NCI-H1694 treated with DMSO at 0.1 percent for 48 hours (cell line): ENCODE data around the gene SLC27A6.
A peak's percentile ranks its signal among the peaks of the same experiment; 100 is the strongest.
"Not testable (repeated sequence)": the region's sequence is repeated elsewhere in the genome, so short reads cannot be mapped to it uniquely, and the experiment has no call there.

Experiments
- DNase-seq: peaks from one replicate; lab custom pipeline; 2025; lab: John Stamatoyannopoulos, UW

SLC27A6 gene

DNA sequence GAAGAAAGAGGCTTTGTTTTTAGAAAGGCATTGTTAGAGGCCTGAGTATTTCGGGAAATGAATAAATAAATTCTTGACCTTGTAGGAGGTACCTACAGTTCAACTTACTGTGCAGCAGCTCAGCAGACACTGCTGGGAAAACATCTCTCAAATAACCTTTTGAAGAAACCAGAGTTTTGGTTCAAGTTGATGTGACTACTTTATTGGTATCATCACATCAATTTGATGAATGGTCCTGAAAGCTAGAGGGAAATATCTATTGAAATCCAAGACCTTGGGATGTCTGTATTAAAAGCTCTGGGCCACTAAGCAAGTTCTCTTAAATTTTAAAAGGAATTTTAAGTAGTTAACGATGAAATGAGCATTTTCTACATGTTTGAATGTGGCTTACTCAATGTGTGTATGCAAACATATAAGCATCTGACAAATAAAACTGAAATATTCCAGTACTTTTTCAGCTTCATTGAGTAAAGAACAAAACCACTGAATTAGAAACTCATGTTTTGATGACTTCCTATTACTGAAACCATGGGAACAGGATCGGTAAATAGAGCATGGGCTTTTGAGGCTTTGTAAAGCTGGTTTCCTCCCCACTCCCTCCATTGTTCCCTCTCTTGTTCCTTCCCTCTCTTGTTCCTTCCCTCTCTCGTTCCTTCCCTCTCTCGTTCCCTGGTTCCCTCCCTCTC is 36.7 kb downstream of the SLC27A6 start:
- DNase-seq = no peak

DNA sequence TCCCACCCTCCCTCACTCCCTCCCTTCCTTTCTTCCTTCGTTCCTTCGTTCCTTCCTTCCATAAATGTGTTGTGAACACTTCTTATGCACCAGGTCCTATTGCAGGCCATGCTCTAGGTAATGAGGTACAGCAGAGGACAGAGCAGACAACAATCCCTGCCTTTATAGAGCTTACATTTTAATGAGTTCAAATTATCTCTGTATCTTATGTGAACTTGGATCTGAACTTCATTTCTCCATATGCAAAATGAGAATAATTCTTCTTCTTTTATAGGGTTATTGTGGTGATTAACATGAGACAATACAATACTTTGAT is 37.2 kb downstream of the SLC27A6 start:
- DNase-seq = no peak

DNA sequence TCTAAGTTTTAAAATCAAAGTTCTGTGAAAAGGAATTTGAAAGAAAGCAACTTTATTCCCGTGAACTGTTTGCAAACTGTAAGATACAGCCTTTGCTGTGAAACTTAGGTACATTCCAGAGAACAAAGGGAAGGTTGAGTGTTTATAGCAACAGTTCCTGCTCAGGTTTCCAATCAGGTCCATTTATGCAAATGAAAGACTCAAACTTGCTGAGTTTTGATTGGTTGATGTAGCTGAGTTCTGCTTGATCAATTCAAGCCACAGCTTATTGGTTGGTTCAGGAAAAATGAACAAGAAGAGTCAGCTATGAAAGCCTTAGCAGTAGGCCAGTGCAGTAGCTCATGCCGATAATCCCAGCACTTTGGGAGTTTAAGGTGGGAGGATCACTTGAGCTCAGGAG is 37.9 kb downstream of the SLC27A6 start:
- no peak for DNase-seq

DNA sequence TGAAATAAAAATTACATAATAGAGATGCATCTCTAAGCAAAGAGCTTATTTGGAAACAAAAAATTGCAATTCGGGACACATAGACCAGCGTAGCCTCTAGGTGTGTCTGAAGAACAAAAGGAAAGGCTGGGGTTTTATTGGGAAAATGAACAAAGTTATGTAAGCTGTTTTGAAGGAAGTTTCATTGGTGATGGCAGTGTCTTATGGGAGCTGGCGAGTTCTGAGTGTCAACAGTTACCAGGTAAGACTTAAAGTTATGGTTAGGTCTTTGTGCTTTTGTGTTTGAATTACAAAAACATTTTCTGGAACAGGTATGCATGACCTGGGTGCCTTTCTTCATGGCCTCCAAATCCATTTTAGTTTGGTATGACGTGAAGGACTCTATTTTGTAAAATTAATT is 48.9 kb downstream of the SLC27A6 start:
- no peak for DNase-seq

DNA sequence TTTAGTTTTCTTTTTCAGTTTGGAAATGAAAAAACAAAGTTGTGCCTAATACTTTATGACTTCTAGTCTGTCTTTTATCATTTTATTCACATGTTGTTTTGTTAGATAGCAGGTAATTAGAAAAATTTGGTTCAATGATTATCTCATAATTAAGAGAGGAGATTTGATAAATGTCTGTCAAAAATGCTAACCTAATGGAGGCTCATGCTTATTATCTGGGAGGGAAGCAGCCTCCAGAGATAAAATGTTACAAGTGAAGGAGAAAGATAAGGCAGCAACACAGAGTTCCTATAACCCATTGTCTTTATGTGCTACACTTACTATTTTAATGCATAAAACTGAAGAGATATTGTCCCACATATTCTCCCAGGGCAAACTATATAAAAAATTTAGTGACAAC is 53.5 kb downstream of the SLC27A6 start:
- no peak for DNase-seq

DNA sequence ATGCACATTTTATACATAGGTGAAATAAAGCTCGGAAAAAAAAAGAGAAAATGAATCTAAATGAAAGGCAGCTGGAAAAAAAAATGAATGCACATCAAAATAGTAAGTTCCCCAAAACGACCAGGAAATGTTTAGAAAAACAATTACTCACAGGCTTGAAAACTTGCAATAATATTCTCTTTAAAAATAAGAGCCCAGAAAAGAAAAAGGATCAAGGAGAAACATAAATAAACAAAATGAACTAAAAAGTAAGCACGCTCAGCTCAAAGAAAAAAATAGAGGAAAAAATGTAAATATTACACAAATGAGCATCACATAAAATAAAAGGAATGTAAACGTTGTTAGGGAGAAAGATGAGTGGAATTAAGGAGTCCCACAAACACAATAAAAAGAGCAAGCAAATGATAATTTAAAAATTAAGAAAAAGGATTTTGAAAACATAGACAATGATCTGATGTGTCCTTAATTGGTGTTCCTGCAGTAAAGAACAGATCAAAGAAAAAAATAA is 54.2 kb downstream of the SLC27A6 start:
- no peak for DNase-seq

DNA sequence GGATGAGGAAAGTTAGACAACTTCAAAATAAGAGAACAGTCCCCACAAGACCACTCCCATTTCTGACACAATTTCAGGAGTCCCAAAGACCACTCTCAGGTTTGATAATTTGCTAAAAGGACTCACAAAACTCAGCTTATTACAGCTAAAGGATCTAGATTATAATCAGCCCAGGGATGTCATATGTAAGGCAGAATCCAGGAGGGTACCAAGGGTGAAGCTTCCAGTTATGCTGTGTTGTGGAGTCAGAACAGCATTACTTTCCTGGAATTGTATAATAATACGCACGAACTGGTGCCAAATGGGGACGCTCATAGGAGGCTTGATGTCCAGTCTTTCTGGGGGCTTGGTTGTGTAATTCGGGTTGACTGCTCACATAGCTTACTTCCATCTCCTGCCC is 55.4 kb downstream of the SLC27A6 start:
- no peak for DNase-seq

DNA sequence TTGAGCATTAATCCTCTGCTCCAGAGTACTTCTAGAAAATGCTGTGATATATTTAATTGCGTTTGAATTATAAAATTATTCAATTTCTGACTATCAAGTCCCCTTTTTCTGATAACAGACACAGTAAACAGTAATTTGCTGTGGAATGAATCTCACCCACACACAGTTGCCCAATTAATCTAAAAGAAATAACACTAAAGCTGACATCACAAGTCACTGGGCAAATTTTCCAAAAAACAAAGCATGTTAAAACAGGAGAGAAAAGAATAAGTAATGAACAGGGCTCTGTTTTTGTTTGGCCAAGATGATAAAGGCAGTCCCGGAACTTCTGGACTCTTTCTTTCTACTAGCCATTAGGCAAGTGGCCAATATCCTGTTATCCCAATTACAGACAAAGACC is 56.5 kb downstream of the SLC27A6 start:
- no peak for DNase-seq

DNA sequence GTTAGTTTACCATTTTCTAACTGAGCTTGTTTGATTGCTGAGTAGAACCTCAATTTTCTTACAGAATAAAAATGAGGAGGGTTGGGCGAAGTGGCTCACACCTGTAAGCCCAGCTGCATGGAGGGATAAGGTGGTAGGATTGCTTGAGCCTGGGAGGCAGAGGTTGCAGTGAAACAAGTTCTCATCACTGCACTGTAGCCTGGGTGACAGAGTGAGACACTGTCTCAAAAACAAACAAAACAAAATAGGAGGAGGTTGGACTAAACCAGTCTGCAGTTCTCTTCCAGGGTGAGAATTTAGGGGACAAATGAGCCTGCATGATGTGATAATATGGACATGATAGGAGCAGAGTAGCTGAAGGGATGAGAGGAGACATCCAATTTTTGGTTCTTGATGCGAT is 57.3 kb downstream of the SLC27A6 start:
- DNase-seq = no peak

DNA sequence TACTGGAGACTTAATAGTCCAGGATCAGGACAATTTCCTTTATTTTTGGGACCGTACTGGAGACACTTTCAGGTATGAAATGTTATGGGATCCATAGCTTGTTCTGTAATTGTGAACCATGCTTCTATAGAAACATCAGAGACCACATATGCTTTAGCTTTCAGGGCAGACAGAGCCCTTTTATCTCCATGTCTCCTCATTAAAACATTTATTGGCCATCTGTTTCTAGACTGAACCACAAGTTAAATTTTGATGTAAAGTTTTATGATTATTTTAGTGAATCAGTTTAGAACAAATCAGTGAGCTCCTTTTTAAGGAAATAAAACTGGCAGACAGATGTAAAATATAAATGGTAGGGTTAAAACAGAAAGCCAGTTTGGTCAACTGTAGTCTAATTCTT is 62.0 kb downstream of the SLC27A6 start:
- DNase-seq = peak; percentile 25

DNA sequence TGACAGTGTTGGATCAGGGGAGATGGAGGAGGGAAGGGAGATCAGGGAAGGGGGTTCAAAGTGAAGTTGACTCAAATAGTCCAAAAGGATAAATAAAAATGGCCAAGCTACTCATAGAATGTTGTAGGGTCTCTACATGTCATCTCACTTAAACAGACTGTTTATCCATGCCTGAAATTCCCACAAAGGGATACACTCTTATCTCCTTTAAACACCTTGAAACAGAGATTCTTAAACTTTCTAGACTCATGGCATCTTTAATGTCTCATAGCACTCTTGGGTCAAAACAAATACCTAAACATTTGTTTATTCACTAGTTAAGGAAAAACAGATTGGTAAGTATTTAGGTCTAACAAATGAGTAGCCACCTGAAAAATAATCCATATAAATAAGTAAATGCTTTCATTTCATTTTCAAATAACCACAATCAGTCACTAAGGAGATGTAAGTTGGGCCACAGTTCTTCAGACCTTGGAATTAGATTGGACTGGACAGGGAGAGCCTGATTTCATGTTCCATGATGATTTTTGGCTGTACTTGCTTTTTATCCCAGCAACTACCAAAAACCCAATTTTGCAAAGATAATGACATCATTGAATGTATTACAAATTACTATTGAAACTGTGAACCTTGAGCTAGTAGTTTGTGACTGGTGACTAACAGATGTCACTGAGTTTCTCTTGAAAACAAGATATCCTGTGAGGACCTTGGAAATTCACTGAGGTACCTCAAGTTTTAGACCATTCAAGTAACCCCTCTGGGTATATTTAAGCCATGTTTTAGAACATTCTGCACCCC is 66.8 kb downstream of the SLC27A6 start:
- no peak for DNase-seq

DNA sequence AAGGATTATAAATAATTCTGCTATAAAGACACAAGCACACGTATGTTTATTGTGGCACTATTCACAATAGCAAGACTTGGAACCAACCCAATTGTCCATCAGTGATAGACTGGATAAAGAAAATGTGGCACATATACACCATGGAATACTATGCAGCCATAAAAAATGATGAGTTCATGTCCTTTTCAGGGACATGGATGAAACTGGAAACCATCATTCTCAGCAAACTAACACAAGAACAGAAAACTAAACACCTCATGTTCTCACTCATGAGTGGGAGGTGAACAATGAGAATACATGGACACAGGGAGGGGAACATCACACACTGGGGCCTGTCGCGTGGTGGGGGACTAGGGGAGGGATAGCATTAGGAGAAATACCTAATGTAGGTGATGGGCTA is 71.0 kb downstream of the SLC27A6 start:
- not testable (repeated sequence) for DNase-seq

DNA sequence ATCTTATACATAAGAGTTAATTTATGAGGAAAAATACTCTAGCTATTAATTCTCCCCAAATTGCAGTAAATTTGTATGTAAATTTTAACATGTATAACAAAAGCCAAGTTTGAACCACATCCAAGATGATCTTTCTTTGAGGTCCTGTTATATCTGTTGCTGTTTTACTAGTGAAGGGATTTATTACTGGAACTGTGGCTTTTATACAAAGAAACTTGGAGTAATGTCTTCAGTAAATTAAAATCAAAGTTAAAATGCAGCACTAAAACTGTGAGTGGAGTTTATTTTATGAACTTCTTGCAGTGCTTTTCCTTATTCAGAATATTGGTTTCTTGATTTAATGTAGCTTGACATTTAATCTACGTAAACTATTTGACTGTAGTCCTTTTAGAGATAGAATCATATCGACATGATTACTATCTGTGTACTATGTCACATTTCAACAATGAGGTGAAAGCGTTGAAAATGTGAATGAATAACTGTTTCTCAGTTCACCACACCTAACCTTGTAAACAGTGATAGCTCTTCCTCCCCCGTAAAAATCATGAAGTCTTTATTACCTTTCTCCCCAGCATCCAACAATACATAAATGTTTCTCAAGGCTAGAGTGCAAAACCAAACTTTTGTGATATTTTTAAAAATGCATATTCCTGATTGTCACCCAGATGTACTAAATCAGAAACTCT is 76.1 kb downstream of the SLC27A6 start:
- no peak for DNase-seq

DNA sequence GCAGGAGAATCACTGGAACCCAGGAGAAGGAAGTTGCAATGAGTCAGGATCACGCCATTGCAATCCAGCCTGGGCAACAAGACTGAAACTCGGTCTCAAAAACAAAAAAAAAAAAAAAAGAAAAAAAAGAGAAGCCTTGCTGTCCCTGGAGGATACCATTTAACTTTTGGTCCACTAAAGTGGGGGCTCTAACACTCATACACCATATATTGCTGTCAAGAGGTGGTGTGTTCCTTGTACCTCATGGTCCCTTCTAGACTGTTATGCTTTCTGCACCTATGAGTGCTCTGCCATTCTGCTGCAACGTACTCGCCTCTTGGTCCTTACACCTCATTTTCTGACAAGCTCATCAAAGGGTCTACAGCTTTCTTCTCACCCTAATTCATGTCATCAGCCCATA is 77.0 kb downstream of the SLC27A6 start:
- no peak for DNase-seq

DNA sequence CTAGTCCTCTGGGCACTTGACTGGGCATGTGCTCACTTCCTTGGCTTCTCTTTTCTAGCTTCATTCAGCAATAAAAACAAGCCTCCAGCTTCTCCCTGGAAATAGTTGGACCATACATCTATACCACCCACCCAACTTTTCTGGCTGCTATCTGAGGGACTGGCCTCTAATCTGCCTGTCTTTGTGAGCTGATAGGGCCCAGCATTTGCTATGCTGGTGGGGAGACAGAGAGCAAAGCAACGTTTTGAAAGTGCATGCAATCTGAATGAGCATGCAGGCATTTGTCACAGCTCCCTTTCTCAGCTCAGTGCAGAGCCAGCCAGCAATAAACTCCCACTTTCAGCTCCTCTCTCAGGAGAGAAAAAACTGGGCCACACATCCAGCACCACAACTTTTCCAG is 78.6 kb downstream of the SLC27A6 start:
- DNase-seq = no peak

DNA sequence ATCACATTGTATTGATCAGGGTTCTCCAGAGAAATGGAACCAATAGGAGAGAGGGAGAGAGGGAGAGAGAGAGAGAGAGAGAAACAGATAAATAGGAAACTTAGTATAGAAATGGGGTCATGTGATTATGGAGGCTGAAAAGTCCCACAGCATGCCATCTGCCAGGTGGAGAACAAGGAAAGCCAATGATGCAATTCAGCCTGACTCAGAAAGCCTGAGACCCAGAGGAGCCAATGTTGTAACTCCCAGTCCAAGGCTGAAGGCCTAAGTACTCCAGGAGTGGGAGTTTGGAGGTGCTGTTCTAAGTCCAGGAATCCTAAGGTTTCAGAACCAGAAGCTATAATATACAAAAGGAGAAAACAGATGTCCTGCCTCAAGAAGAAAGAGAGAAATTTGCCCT is 80.9 kb downstream of the SLC27A6 start:
- no peak for DNase-seq

DNA sequence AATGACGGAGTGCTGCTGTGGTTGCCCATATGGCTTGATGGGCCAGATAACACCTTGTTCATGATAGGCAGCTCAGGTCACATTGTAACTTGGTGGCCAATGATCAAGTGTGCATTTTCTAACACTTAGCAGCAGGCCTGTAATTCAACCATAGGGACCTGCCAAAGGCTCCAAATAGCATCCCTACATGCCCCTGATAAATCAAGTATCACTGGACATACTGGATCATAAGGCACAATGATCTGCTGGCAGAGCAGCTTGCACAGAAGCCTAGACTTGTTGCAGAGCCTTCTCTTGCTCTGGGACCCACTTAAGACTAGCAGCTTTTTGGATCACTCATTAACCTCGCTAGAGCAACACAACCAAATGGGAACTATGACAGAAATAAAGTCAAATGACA is 83.2 kb downstream of the SLC27A6 start:
- no peak for DNase-seq

DNA sequence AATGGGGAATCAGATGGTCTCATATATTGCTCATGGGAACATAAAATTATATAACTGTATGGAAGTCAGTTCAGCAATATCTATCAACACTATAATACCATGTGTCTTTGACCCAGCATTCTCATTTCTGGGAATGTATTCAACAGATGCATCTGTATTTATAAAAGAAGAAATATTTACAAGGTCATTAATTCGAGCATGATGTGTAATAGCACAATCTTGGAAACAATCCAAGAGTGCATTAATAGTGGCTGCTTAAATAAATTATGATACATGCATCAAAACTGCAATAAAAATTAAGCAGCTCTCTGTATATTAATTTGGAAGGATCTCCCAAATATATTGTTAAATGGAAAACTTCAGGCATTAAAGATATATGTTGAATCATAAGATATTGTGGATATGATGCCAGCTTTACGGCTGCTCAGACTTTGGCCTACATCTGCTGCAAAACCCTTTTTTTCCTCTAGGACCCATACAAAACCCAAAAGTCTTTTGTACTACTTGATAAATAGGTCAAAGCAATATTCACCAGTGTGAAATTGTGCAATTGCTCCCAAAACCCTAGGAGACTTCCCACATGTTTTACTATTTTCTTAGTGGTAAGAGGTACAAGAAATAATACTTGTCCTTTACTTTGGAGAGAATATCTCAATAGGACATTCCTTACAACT is 84.0 kb downstream of the SLC27A6 start:
- DNase-seq = no peak

DNA sequence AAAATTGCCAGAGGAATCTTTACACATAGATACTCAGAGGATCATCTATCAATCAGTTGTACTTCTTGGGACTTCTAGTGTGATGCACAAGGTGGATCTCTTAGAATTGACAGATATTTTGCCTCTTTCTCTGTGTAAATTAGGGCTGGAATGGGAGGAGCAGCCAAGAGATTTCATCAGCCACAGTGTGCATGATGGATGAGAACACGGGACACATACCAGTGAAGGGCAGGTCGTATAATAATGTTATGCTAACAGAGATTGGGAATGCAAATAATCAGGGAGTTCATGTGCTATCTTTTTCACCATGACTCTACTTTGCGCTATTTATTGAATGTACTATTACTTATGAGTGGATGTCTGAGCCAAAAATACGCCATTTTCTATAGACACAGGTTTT is 86.0 kb downstream of the SLC27A6 start:
- no peak for DNase-seq

DNA sequence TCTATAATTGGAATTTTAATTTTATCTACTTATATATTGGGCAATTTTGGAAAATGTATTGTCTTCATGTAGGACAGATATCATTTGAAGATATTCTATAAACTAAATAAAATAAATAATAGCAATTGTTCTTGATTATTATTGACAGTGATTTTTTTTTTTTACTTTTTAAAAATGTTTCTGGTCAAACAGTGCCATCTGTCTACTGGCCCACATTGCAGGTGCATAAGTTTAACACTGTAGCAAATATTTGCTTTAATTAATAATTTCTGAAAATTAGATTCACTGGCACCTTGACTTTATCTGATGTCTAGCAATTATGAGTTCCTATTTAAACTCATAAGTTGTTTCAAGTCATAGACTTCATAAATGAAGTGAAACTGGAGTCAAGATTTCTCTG is 88.2 kb downstream of the SLC27A6 start:
- no peak for DNase-seq

DNA sequence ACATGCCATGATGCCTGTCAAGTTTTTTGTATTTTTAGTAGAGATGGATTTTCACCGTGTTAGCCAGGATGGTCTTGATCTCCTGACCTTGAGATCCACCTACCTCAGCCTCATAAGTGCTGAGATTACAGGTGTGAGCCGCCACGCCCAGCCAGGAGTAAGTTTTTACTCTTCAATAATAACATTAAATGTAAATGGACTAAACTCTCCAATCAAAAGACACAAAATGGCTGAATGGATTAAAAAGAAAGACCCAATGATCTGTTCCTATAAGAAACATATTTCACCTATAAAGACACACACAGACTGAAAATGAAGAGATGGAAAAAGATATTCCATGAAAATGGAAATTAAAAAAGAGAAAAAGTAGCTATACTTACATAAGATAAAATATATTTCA is 92.0 kb downstream of the SLC27A6 start:
- DNase-seq = no peak

DNA sequence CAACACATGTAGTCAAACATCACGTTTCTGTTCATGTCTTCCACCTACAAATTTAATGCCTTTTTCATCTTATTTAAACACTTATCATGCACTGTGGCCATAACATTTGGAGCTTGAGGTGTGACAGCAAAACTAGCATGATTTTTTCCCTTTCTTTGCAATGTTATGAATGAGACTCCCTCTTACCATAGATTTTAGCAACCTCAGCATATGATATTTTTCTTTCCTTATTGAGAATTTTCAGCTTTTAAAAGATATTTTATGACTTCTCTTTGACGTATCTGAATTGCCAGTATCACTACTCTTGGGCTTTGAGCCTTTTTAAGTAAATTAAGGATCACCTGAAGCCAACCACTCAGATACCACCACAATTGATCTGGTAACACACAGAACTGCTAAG is 96.6 kb downstream of the SLC27A6 start:
- DNase-seq = no peak
